Activated T-cell treated with anti-CD3 and anti-CD28 coated beads, Interleukin-2, amount 50 U/mL, for 4 hours (primary cell): ENCODE data around the gene SRL. TPM values are rescaled to one million over a fixed set of nuclear protein-coding genes. Genes with fewer than 3 reads are reported as not detected.
"Not testable (repeated sequence)": the region's sequence is repeated elsewhere in the genome, so short reads cannot be mapped to it uniquely, and the experiment has no call there.

Source experiments
- ATAC-seq, 2 donors: fragments of 200-7000 bp; cut with Tn5 transposase; one replicate each; pipeline ENCODE4 v1.10.0; 2021
- DNase-seq: peaks from one replicate; pipeline ENCODE4 v3.0.0-alpha.2; 2020
- H3K27me3 Mint-ChIP-seq: one replicate; pipeline ENCODE4 v1.8.0; 2021; ENCODE audit warnings: low read depth, mixed read lengths
- H3K36me3 Mint-ChIP-seq: one replicate; pipeline ENCODE4 v1.8.0; 2022; ENCODE audit warnings: mixed read lengths; ENCODE audit not compliant: insufficient read depth
- H3K4me1 Mint-ChIP-seq: one replicate; pipeline ENCODE4 v1.8.0; 2021; ENCODE audit warnings: low read depth, mixed read lengths
- H3K4me3 Mint-ChIP-seq: one replicate; pipeline ENCODE4 v1.8.0; 2021; ENCODE audit warnings: mild to moderate bottlenecking, moderate library complexity, mixed read lengths
- H3K9me3 Mint-ChIP-seq: one replicate; pipeline ENCODE4 v1.8.0; 2021; ENCODE audit warnings: mixed read lengths
- total RNA-seq, 3 donors: library from RNA; stranded (reverse); gene quantifications; one replicate each; pipeline ENCODE4 v1.2.1, GENCODE V29; 2021

The SRL gene
- total RNA-seq, 3 donors from 2014 or later = 0.05 TPM; not detected in 2

- Mint-ChIP-seq H3K9me3 (no peaks in the 10 kb centered on the region), H3K4me1 (no peaks in the 10 kb centered on the region), H3K4me3 (no peak overlapping the region), H3K36me3 (no peaks in the 10 kb centered on the region), H3K27me3 (no peaks in the 10 kb centered on the region)
- ATAC-seq (no peak), DNase-seq (no peak)
Measured at GRCh38 chr16:4159726-4160125, 82.2 kb downstream of the SRL start.

- Mint-ChIP-seq H3K4me1 (no peaks in the 10 kb centered on the region), H3K4me3 (no peak overlapping the region), H3K36me3 (no peaks in the 10 kb centered on the region), H3K9me3 (no peaks in the 10 kb centered on the region), H3K27me3 (no peaks in the 10 kb centered on the region)
- ATAC-seq = no peak
- no peak for DNase-seq
Measured at GRCh38 chr16:4158143-4159093, 83.5 kb downstream of the SRL start.

GRCh38 chr16:4157376-4157825 lies 84.5 kb downstream of the SRL start:
- H3K9me3 Mint-ChIP-seq = no peaks in the 10 kb centered on the region
- DNase-seq = no peak
- no peaks in the 10 kb centered on the region for H3K4me1 Mint-ChIP-seq
- no peak for ATAC-seq
- H3K27me3 Mint-ChIP-seq = no peaks in the 10 kb centered on the region
- no peaks in the 10 kb centered on the region for H3K36me3 Mint-ChIP-seq
- H3K4me3 Mint-ChIP-seq = no peak overlapping the region

GRCh38 chr16:4156503-4156902 lies 85.4 kb downstream of the SRL start:
- H3K4me3 Mint-ChIP-seq = not testable (repeated sequence)

DNA sequence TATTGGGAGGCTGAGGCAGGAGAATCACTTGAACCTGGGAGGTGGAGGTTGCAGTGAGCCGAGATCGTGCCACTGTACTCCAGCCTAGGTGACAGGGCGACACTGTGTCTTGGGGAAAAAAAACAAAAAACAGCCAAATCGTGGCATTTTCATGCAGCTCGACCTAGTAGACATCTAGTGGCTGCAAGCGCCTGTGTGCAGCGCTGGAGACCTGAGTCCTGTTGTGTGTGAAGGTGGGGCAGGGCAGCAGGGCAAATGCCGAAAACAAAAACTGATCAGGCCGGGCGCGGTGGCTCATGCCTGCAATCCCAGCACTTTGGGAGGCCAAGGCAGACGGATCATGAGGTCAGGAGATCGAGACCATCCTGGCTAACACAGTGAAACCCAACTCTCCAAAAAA lies 88.5 kb downstream of the SRL start:
- H3K36me3 Mint-ChIP-seq, H3K27me3 Mint-ChIP-seq, H3K9me3 Mint-ChIP-seq, DNase-seq, H3K4me3 Mint-ChIP-seq, ATAC-seq, H3K4me1 Mint-ChIP-seq: not testable (repeated sequence)

More at GRCh38 chr16:4156503-4156902, 85.4 kb downstream of the SRL start:
- DNase-seq, H3K36me3 Mint-ChIP-seq, H3K27me3 Mint-ChIP-seq, H3K9me3 Mint-ChIP-seq, H3K4me1 Mint-ChIP-seq, ATAC-seq: not testable (repeated sequence)

GRCh38 chr16:4152267-4152666 lies 89.6 kb downstream of the SRL start:
- no peaks in the 10 kb centered on the region for H3K36me3 Mint-ChIP-seq
- ATAC-seq = no peak

GRCh38 chr16:4147236-4147635 lies 94.6 kb downstream of the SRL start:
- Mint-ChIP-seq H3K4me3 (no peak overlapping the region), H3K36me3 (no peaks in the 10 kb centered on the region), H3K4me1 (peaks cover 8% of the 10 kb centered on the region), H3K27me3 (no peaks in the 10 kb centered on the region), H3K9me3 (no peaks in the 10 kb centered on the region)
- DNase-seq = no peak
- ATAC-seq = no peak

More at GRCh38 chr16:4152267-4152666, 89.6 kb downstream of the SRL start:
- H3K4me3 Mint-ChIP-seq = no peak overlapping the region
- no peaks in the 10 kb centered on the region for H3K27me3 Mint-ChIP-seq
- H3K9me3 Mint-ChIP-seq = no peaks in the 10 kb centered on the region
- no peaks in the 10 kb centered on the region for H3K4me1 Mint-ChIP-seq
- DNase-seq = no peak

DNA sequence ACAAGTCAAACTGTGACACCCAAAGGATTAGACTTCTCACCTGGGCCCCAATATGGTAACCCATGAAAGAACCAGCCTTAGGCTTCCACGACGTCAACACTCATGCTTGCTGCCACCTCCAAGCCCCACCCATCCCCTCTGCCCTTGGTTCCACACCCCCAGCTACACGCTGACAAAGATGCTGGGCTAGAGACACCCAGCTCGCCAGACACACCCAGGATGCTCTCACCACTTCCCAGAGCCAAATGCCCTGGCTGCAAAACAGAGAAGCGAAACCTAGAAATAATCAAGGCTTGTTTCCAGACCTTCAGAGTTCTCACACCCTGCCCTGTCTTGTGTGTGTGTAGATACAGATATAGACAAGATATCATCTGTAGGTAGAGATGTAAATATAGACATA lies 99.6 kb downstream of the SRL start:
- Mint-ChIP-seq H3K9me3 (no peaks in the 10 kb centered on the region), H3K4me3 (no peak overlapping the region), H3K36me3 (no peaks in the 10 kb centered on the region), H3K27me3 (no peaks in the 10 kb centered on the region), H3K4me1 (peaks cover 14% of the 10 kb centered on the region)
- ATAC-seq (no peak), DNase-seq (no peak)

DNA sequence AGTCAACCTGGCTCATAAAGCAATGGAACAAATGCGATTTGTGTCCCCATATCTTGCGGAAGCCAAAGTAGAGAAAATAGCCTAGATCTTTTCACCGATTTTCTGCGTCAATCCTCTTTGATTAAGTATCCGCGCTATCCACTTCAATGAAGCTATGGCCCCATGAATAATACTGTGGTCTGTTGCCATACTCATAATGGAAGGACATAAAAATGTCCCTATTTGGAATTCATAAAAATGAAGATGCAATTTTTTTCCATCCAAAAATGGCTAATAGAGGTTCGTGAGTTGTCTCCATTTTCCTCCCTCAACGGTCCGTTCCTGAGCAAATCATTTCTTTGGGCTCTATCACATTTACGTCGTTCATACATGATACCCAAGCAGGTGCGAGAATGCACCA lies 100.3 kb downstream of the SRL start:
- peaks cover 14% of the 10 kb centered on the region for H3K4me1 Mint-ChIP-seq
- no peaks in the 10 kb centered on the region for H3K9me3 Mint-ChIP-seq
- no peaks in the 10 kb centered on the region for H3K27me3 Mint-ChIP-seq
- H3K4me3 Mint-ChIP-seq = no peak overlapping the region
- no peak for DNase-seq
- ATAC-seq = no peak
- no peaks in the 10 kb centered on the region for H3K36me3 Mint-ChIP-seq

GRCh38 chr16:4140652-4141051 lies 101.2 kb downstream of the SRL start:
- ATAC-seq = no peak
- Mint-ChIP-seq H3K4me1 (peaks cover 14% of the 10 kb centered on the region), H3K9me3 (no peaks in the 10 kb centered on the region), H3K27me3 (peaks cover 6% of the 10 kb centered on the region), H3K36me3 (no peaks in the 10 kb centered on the region), H3K4me3 (no peak overlapping the region)
- DNase-seq = no peak

- no peak overlapping the region for H3K4me3 Mint-ChIP-seq
- no peaks in the 10 kb centered on the region for H3K9me3 Mint-ChIP-seq
- ATAC-seq = no peak
- no peaks in the 10 kb centered on the region for H3K36me3 Mint-ChIP-seq
- peaks cover 6% of the 10 kb centered on the region for H3K27me3 Mint-ChIP-seq
- DNase-seq = no peak
- peaks cover 14% of the 10 kb centered on the region for H3K4me1 Mint-ChIP-seq
Measured at GRCh38 chr16:4139968-4140367, 101.9 kb downstream of the SRL start.

Other genes starting within 250 kb of the SRL start
- 1 to 10 TPM; 4.2 to 5.7 (median 5.2) TPM for gene ADCY9, start 125.6 kb downstream of the SRL start, total RNA-seq
- gene TFAP4, start 30.9 kb upstream of the SRL start, total RNA-seq = 10 to 100 TPM; 61.3 to 77.9 (median 65.5) TPM
- under 1 TPM; 0.11 to 0.19 (median 0.13) TPM for gene GLIS2, start 74.0 kb upstream of the SRL start, total RNA-seq
- 100 to 1,000 TPM; 112 to 131 (median 125) TPM for gene PAM16, start 109.2 kb upstream of the SRL start, total RNA-seq
- under 1 TPM; 0.30 to 0.46 (median 0.34) TPM for gene VASN, start 129.8 kb upstream of the SRL start, total RNA-seq
- gene CORO7, start 174.5 kb upstream of the SRL start, total RNA-seq = 10 to 100 TPM; 75.8 to 79.9 (median 76.4) TPM
- 100 to 1,000 TPM; 108 to 124 (median 123) TPM for gene DNAJA3, start 183.8 kb upstream of the SRL start, total RNA-seq
- 10 to 100 TPM; 29.6 to 45.2 (median 41.5) TPM for gene NMRAL1, start 232.5 kb upstream of the SRL start, total RNA-seq
- gene HMOX2, start 234.3 kb upstream of the SRL start, total RNA-seq = 10 to 100 TPM; 79.9 to 85.3 (median 83.1) TPM